SJCRH30 (cell line): Measurements from ENCODE around the gene UBE2R2. TPM values are rescaled to one million over a fixed set of nuclear protein-coding genes. Genes with fewer than 3 reads are reported as not detected.
"Not testable (repeated sequence)": the region's sequence is repeated elsewhere in the genome, so short reads cannot be mapped to it uniquely, and the experiment has no call there.

ENCODE experiments used
- DNase-seq, 2 experiments: peaks; one replicate each; pipeline ENCODE4 v3.0.0-alpha.2; 2015 to 2020
- H3K27ac ChIP-seq: fragments of 250-450 bp; sonication (Bioruptor Pico); 2 replicates; pipeline ENCODE4 v1.5.1; 2020; ENCODE audit warnings: mild to moderate bottlenecking, moderate library complexity
- H3K27me3 ChIP-seq: fragments of 250-450 bp; sonication (Bioruptor Pico); 2 replicates; pipeline ENCODE4 v1.5.1; 2020; ENCODE audit warnings: mild to moderate bottlenecking, moderate library complexity
- H3K36me3 ChIP-seq: fragments of 250-450 bp; sonication (Bioruptor Pico); 2 replicates; pipeline ENCODE4 v1.5.1; 2020; ENCODE audit warnings: mild to moderate bottlenecking, moderate library complexity
- H3K4me1 ChIP-seq: fragments of 250-450 bp; sonication (Bioruptor Pico); 2 replicates; pipeline ENCODE4 v1.5.1; 2020; ENCODE audit warnings: mild to moderate bottlenecking, moderate library complexity
- H3K4me3 ChIP-seq: fragments of 250-450 bp; sonication (Bioruptor Pico); 2 replicates; pipeline ENCODE4 v1.5.1; 2020; ENCODE audit warnings: mild to moderate bottlenecking, moderate library complexity
- H3K9me3 ChIP-seq: fragments of 250-450 bp; sonication (Bioruptor Pico); replicated peaks from 2 replicates; pipeline ENCODE4 v1.5.1; 2020; ENCODE audit warnings: mild to moderate bottlenecking, moderate library complexity
- total RNA-seq: library from RNA; depleted of rRNA; stranded (reverse); fragments of >200 nt; shearing (Covaris generic); gene quantifications from 2 replicates; pipeline ENCODE4 v1.2.3, GENCODE V29; 2014; rRNA removed

UBE2R2 gene
- total RNA-seq, 1 experiment from 2014 or later: 24.5 TPM

DNA sequence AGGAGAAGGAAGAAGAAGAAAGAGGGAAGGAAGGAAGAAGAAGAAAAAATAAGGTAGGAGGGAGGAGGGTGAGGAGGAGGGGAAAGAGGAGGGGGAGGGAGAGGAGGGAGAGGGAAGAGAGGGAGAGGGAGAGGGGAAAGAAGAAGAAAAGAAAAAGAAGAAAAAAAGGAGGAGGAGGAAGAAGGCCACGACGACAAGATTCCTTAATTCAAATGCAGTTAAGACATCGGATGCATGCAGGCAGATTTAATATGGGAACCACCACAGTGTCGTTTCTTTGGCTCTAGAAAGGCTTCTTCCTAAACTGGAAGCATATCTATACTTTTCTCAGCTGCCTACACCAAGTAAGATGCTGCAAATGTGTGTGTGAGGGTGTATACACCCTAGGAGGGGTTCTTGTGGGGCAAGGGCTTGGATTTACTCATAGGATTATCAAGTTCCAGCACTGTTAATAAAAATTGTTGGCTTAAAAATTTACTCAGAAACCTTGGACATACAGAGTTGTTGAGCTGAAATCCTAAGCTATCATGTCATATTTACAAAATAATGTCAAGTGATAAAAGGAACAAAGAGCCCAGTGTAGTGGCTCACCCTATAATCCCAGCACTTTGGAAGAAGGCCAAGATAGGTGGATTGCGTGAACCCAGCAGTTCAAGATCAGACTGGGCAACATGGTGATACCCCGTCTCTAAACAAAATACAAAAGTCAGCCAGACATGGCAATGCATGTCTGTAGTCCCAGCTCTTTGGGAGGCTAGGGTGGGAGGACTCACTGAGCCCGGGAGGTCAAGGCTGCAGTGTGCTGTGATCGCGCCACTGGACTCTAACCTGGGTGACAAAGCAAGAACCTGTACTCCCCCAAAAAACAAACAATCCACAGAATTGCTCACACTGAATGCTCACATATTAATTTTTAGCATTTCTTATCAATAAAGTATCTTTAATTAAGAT, 123.2 kb downstream of the UBE2R2 start:
- no peaks in the 10 kb centered on the region for H3K27me3 ChIP-seq
- no peaks in the 10 kb centered on the region for H3K4me1 ChIP-seq
- DNase-seq: peak in 1 of 2 experiments; percentile 41
- no peak overlapping the region for H3K4me3 ChIP-seq
- H3K9me3 ChIP-seq: no peaks in the 10 kb centered on the region
- H3K27ac ChIP-seq: no peak overlapping the region
- H3K36me3 ChIP-seq: peaks cover 36% of the 10 kb centered on the region

DNA sequence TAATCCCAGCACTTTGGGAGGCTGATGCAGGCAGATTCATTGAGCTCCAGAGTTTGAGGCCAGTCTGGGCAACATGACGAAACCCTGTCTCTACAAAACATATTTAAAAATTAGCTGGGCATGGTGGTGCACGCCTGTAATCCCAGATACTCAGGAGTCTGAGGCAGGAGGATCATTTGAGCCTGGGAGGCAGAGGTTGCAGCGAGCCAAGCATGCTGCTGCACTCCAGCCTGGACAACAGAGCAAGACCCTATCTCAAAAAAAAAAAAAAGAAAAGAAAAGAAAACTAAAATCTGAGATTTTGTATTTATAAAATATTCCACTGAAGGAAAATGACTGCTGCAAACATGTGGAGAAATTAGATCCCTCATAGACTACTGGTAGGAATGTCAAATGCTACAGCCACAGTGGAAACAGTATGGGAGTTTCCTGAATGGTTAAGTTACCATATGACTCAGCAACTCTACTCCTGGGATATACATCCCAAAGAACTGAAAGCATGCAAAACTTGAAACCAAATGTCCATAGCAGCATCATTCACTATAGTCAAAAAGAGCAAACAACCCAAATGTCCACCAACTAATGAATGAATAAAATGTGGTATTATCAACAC, 125.6 kb downstream of the UBE2R2 start:
- H3K9me3 ChIP-seq: no peaks in the 10 kb centered on the region
- H3K4me1 ChIP-seq: peaks cover 8% of the 10 kb centered on the region; the same call in 1 of the 2 replicates
- H3K27ac ChIP-seq: no peak overlapping the region
- H3K27me3 ChIP-seq: no peaks in the 10 kb centered on the region
- H3K36me3 ChIP-seq: peaks cover 33% of the 10 kb centered on the region
- no peak overlapping the region for H3K4me3 ChIP-seq
- no peak for DNase-seq

DNA sequence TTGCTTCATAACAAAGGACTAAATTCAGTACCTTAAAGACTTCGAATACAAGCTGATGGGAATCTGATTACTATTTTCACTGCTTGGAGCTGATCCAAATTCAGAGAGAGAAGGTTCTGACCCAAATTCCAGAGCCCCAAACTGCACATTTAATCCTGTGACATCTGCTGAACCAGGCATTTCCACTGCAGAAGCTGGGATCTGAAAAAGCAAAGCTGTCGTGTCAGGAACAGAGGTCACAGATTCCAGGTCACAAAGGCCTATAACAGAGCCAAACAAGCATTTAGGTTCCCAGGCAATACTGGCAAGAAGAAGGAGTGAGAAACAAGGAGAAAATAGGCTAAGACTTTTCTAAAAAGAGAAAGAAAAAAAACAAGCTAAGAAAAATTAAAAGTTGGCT, 126.4 kb downstream of the UBE2R2 start:
- Histone ChIP-seq H3K36me3 (peaks cover 32% of the 10 kb centered on the region), H3K4me1 (peaks cover 8% of the 10 kb centered on the region; the same call in 1 of the 2 replicates), H3K27ac (no peak overlapping the region), H3K9me3 (no peaks in the 10 kb centered on the region), H3K4me3 (no peak overlapping the region), H3K27me3 (no peaks in the 10 kb centered on the region)
- no peak for DNase-seq

DNA sequence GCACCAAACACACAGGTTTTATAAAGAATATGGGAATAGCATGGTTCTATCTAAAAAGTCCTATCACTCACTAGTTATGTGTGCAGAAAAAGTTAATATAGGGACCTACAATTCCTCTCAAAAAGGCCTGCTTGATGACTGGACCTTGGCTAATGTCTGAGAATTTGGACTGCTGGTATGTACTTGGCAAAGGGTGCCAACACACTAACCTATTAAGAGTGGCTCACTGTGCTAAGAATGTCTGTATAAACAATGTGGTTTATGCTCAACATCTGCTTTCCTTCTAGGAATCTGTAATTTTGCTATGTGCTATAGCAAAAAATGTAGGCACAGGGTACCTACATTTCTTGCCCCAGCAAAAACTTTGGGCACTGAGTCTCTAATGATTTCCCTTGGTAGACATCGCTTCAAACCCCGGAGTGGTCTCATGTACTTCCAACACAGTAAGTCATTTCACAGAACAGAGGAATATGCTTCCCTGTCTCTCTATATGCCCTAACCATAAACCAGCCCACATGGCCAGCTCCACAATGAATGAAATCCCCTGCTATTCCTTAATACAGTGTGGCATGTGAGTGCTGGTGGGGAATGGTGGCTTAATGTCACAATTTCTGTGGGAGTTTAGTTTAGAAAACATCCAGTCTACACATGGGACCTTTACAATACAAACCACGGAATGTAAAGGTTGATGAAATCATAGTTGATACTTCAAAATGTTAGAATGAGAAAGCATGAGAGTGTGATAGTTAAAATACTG, 130.0 kb downstream of the UBE2R2 start:
- H3K36me3 ChIP-seq: peaks cover 22% of the 10 kb centered on the region
- peaks cover 8% of the 10 kb centered on the region; the same call in 1 of the 2 replicates for H3K4me1 ChIP-seq
- no peak overlapping the region for H3K4me3 ChIP-seq
- peak; percentile 29 to 34 for DNase-seq
- no peaks in the 10 kb centered on the region for H3K27me3 ChIP-seq
- H3K9me3 ChIP-seq: no peaks in the 10 kb centered on the region
- peak overlapping the region; percentile 70 for H3K27ac ChIP-seq

DNA sequence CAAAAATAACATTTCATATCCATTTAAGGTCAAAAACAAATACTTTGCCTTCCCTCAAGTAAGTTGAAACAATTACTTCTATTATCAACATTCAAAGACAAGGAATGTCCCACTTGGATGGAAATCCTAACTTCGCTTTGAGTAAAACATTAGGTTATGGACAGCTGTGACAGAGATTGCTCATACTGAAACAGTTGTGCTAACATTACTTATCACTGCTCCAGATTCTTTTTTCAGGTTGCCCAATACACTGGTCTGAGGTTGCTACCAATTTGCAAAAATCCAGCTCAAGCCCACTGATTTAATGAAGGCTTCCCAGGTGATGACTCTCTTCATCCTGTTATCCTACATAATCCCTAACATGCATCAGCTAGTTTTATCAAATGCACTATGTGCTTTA, 133.4 kb downstream of the UBE2R2 start:
- Histone ChIP-seq H3K9me3 (no peaks in the 10 kb centered on the region), H3K36me3 (peaks cover 16% of the 10 kb centered on the region), H3K4me1 (peaks cover 8% of the 10 kb centered on the region; the same call in 1 of the 2 replicates), H3K27ac (no peak overlapping the region), H3K27me3 (no peaks in the 10 kb centered on the region), H3K4me3 (no peak overlapping the region)
- no peak for DNase-seq

DNA sequence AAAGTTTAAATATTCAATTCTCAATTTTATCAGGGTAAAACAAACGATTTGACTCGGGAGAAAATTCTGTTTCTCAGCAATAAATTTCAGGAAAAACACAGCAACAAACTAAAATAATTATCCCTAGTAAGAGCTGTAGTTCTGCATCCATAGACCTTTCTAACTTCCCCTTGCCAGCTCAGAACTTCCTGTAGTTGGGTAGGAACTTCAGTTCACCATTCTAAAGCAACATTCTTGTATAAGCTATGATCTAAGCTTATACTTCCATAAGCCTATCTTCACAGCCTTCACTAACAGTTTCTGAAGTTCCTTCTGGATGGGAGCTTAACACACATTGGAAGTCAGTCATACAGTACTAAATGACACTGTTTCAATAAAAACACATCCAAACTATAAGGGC, 135.1 kb downstream of the UBE2R2 start:
- Histone ChIP-seq H3K4me1 (peaks cover 5% of the 10 kb centered on the region; the same call in 1 of the 2 replicates), H3K27me3 (no peaks in the 10 kb centered on the region), H3K36me3 (peaks cover 15% of the 10 kb centered on the region), H3K4me3 (no peak overlapping the region), H3K9me3 (no peaks in the 10 kb centered on the region), H3K27ac (no peak overlapping the region)
- no peak for DNase-seq

DNA sequence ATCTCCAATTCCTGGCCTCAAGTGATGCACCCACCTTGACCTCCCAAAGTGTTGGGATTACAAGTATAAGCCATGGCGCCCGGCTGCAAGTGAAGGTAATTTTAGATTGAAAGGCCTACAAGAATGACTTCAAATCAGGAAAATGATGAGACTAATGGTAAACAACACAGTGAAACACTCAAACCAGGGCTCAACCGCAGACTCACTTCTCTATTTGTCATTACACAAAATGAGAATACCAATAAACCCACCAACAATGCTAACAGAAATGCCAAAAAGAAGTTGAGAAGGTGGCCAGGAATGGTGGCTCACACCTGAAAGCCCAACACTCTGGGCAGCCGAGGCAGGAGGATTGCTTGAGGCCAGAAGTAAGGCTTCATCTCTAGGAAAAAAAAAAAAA, 139.6 kb downstream of the UBE2R2 start:
- Histone ChIP-seq H3K27me3 (no peaks in the 10 kb centered on the region), H3K9me3 (no peaks in the 10 kb centered on the region), H3K27ac (no peak overlapping the region), H3K36me3 (peaks cover 15% of the 10 kb centered on the region), H3K4me1 (no peaks in the 10 kb centered on the region), H3K4me3 (no peak overlapping the region)
- no peak for DNase-seq

DNA sequence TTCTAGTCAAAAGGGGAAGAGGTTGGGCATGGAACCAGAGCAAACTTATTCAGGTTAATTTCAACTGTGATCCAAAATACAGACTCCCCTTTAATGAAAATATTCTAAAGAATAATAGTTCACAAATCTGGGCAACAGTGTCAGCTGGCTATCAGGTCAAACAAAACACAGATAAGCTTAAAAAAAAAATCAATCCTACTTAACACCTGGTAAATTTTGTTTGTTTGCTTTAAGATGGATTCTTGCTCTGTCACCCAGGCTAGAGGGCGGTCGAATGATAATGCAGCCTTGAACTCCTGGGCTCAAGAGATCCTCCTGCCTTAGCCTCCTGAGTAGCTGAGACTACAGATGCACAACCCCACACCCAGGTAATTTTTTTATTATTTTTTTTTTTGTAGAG, 142.8 kb downstream of the UBE2R2 start:
- H3K4me1 ChIP-seq: no peaks in the 10 kb centered on the region
- no peak overlapping the region for H3K4me3 ChIP-seq
- H3K27ac ChIP-seq: no peak overlapping the region
- peaks cover 14% of the 10 kb centered on the region for H3K36me3 ChIP-seq
- no peaks in the 10 kb centered on the region for H3K27me3 ChIP-seq
- no peak for DNase-seq
- H3K9me3 ChIP-seq: no peaks in the 10 kb centered on the region

DNA sequence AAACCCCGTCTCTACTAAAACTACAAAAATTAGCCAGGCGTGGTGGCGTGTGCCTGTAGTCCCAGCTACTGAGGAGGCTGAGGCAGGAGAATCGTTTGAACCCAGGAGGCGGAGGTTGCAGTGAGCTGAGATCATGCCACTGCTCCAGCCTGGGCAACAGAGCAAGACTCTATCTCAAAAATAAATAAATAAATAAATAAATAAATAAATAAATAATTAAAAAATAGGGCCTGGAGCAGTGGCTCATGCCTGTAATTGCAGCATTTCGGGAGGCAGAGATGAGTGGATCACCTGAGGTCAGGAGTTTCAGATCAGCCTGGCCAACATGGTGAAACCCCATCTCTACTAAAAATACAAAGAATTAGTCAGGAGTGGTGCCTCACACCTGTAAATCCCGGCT, 145.5 kb downstream of the UBE2R2 start:
- not testable (repeated sequence) for H3K27ac ChIP-seq, H3K4me1 ChIP-seq, H3K9me3 ChIP-seq, DNase-seq, H3K27me3 ChIP-seq, H3K4me3 ChIP-seq
- H3K36me3 ChIP-seq: peaks cover 20% of the 10 kb centered on the region; the same call in 1 of the 2 replicates

DNA sequence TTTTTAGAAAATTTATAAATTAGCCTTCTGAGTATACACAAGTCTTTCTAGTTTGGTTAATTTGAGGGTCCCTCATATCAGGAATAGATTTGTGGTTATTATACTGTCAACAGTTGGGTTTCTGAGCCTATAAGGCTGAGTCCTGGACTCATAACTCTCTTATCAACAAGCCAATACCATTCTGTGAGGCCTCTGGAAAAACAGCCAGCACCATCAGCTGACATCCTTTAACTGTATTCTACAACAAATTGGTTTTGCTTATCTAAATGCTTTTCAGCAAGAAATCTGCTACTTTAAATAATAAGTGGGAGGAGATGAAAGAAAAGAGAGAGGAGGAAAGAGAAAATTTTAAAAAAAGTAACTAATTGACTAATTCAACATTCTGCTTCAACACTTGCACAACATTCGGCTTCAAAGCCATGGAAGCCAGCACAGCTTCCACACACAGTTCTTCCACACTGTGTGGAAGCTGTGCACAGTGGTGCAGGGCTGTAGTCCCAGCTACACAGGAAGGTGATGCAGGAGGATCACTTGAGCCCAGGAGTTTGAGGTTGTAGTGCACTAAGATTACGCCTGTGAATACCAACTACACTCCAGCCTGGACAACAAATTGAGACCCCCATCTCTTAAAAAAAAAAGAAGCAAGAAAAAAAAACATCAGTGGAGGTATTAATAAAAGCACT, 147.3 kb downstream of the UBE2R2 start:
- H3K9me3 ChIP-seq: no peaks in the 10 kb centered on the region
- no peak overlapping the region for H3K4me3 ChIP-seq
- peaks cover 22% of the 10 kb centered on the region; the same call in 1 of the 2 replicates for H3K36me3 ChIP-seq
- no peak for DNase-seq
- H3K4me1 ChIP-seq: no peaks in the 10 kb centered on the region
- H3K27me3 ChIP-seq: no peaks in the 10 kb centered on the region
- no peak overlapping the region for H3K27ac ChIP-seq

Other genes with a start within 250 kb of the UBE2R2 start
- not detected in 2 replicates for gene PRSS3, start 21.6 kb upstream of the UBE2R2 start, total RNA-seq
- 17.0 and 17.1 TPM in 2 replicates for gene UBAP2, start 231.7 kb downstream of the UBE2R2 start, total RNA-seq